Ectodermal cell (in vitro differentiated cells): ENCODE results near the gene MEG3.
"Not testable (repeated sequence)": the region's sequence is repeated elsewhere in the genome, so short reads cannot be mapped to it uniquely, and the experiment has no call there.

Source experiments
- H3K27ac ChIP-seq: 2 replicates; pipeline ENCODE4 v1.7.0; 2013; ENCODE audit warnings: mild to moderate bottlenecking, low read depth, low read length; ENCODE audit not compliant: insufficient read depth, poor library complexity, severe bottlenecking
- H3K27me3 ChIP-seq: 2 replicates; pipeline ENCODE4 v1.7.0; 2013; ENCODE audit warnings: mild to moderate bottlenecking, low read length; ENCODE audit not compliant: insufficient read depth, control insufficient read depth, poor library complexity, severe bottlenecking
- H3K36me3 ChIP-seq: one replicate; pipeline ENCODE4 v1.7.0; 2013; ENCODE audit warnings: low read length; ENCODE audit not compliant: control insufficient read depth, insufficient read depth
- H3K4me1 ChIP-seq: one replicate; pipeline ENCODE4 v1.7.0; 2013; ENCODE audit warnings: low read length; ENCODE audit not compliant: control insufficient read depth, insufficient read depth
- H3K4me3 ChIP-seq: 2 replicates; pipeline ENCODE4 v1.7.0; 2013; ENCODE audit warnings: low read depth, low read length, control low read depth; ENCODE audit not compliant: insufficient read depth
- H3K9me3 ChIP-seq: 2 replicates; pipeline ENCODE4 v1.7.0; 2013; ENCODE audit warnings: mild to moderate bottlenecking, low read length, moderate library complexity; ENCODE audit not compliant: control insufficient read depth
- WGBS, 2 experiments: methylation state at CpG; one replicate each; pipeline ENCODE4 v1.1.7; 2013; ENCODE audit warnings: missing lambda C conversion rate in 2 of 2; 5-methylcytosine and 5-hydroxymethylcytosine counted together

Gene MEG3

GRCh38 chr14:100813291-100813690 is 12.6 kb upstream of the MEG3 start:
- Histone ChIP-seq H3K27me3 (no peaks in the 10 kb centered on the region), H3K36me3 (peaks cover 3% of the 10 kb centered on the region), H3K4me3 (no peak overlapping the region), H3K9me3 (no peaks in the 10 kb centered on the region), H3K27ac (no peak overlapping the region), H3K4me1 (no peaks in the 10 kb centered on the region)
- 94 to 96% methylated on average over 10 of the region's 10 CpGs for WGBS, 2 experiments

- Histone ChIP-seq H3K4me3 (no peak overlapping the region), H3K4me1 (no peaks in the 10 kb centered on the region), H3K27ac (no peak overlapping the region), H3K36me3 (no peaks in the 10 kb centered on the region), H3K27me3 (no peaks in the 10 kb centered on the region), H3K9me3 (no peaks in the 10 kb centered on the region)
- WGBS, 2 experiments = 89 to 90% methylated on average over 15 of the region's 15 CpGs
Observed at GRCh38 chr14:100815478-100816285, 10.2 kb upstream of the MEG3 start.

GRCh38 chr14:100816286-100816949 is 9.5 kb upstream of the MEG3 start:
- no peaks in the 10 kb centered on the region for H3K27me3 ChIP-seq
- WGBS, 2 experiments = 85 to 88% methylated on average over 5 of the region's 5 CpGs
- H3K4me1 ChIP-seq = peaks cover 4% of the 10 kb centered on the region
- H3K4me3 ChIP-seq = no peak overlapping the region
- no peak overlapping the region for H3K27ac ChIP-seq
- H3K36me3 ChIP-seq = no peaks in the 10 kb centered on the region
- no peaks in the 10 kb centered on the region for H3K9me3 ChIP-seq

DNA sequence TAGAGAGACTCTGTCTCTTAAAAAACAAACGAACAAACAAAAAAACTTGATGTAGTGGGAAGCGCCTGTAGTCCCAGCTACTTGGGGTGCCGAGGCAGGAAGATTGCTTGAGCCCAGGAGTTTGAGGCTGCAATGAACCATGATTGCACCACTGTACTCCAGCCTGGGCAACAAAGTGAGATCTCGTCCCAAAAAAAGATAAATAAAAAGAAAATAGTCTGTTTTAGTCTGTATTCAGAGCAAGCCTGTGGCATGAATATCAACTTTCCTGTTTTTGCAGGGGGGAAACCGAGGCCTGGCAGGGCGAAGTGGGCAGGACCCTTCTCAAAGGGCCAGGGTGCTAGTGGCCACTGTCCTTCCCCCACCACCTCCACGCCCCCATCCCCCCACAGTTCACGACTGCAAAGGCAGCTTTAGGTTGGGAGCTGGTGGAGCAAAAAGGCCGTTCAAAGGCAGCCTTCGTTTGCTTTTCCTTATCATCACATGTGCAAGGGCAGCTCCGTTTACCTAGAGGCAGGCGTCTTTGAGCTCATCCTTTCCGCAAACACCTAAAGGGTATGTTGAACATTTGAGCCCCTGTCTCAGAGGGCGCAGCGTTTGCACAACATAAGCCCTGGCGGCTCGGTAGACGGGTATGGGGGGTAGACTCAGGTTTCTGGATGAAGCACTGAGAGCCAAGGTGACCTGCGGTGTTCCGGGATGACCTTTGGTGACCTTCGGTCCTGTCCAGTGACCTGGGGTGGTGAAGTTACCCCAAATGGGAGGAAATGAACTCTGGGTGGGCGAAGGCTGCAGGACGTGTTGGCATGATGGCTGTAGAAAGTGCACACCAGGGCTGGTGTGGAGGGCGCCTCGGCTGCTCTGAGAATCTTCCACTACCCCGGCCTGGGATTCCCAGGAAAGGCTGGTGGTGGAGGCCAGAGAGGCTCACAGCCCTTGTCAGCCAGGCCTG is 8.7 kb upstream of the MEG3 start:
- H3K4me1 ChIP-seq = peaks cover 4% of the 10 kb centered on the region
- H3K27me3 ChIP-seq = no peaks in the 10 kb centered on the region
- H3K36me3 ChIP-seq = no peaks in the 10 kb centered on the region
- H3K27ac ChIP-seq = no peak overlapping the region
- H3K4me3 ChIP-seq = no peak overlapping the region
- WGBS, 2 experiments = 91 to 93% methylated on average over 26 of the region's 26 CpGs
- no peaks in the 10 kb centered on the region for H3K9me3 ChIP-seq

DNA sequence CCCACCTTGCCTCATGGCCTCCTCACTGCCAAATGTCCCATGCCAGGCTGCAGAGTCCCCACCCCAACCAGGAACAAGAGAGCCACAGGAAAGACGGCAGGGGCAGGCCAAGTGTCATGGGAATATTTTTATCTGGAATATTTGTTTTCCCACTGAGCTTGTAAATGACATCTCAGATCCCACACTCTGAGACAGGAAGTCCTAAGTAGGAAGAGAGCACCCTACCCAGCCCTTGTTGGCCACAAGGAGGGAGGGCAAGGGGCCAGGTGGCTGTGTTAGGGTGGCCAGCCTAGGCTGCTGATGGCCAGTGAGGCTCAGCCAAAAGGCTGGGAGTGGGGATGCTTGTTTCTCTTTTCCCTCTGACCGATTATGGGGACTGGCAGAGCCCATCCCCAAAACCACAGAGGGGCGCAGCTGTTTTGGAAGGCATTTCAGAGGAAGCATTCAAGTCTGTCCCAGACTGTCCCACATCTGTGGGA is 7.7 kb upstream of the MEG3 start:
- Histone ChIP-seq H3K27me3 (no peaks in the 10 kb centered on the region), H3K36me3 (no peaks in the 10 kb centered on the region), H3K4me3 (no peak overlapping the region), H3K27ac (no peak overlapping the region), H3K4me1 (peaks cover 7% of the 10 kb centered on the region), H3K9me3 (no peaks in the 10 kb centered on the region)
- WGBS, 2 experiments = 85 to 89% methylated on average over 3 of the region's 3 CpGs

GRCh38 chr14:100818923-100819322 is 7.0 kb upstream of the MEG3 start:
- H3K4me3 ChIP-seq, H3K27me3 ChIP-seq, H3K9me3 ChIP-seq, H3K27ac ChIP-seq, H3K36me3 ChIP-seq: not testable (repeated sequence)
- H3K4me1 ChIP-seq = peaks cover 12% of the 10 kb centered on the region
- 91 to 96% methylated on average over 7 to 8 of the region's 10 CpGs for whole genome bisulfite sequencing, 2 experiments

GRCh38 chr14:100819453-100819828 is 6.5 kb upstream of the MEG3 start:
- 93 to 98% methylated on average over 1 of the region's 1 CpG for WGBS, 2 experiments
- Histone ChIP-seq H3K9me3 (no peaks in the 10 kb centered on the region), H3K4me1 (peaks cover 12% of the 10 kb centered on the region), H3K27ac (no peak overlapping the region), H3K27me3 (no peaks in the 10 kb centered on the region), H3K4me3 (no peak overlapping the region), H3K36me3 (no peaks in the 10 kb centered on the region)

GRCh38 chr14:100819829-100820475 is 6.0 kb upstream of the MEG3 start:
- Histone ChIP-seq H3K36me3 (no peaks in the 10 kb centered on the region), H3K27me3 (no peaks in the 10 kb centered on the region), H3K27ac (no peak overlapping the region), H3K4me1 (peaks cover 12% of the 10 kb centered on the region), H3K9me3 (no peaks in the 10 kb centered on the region), H3K4me3 (no peak overlapping the region)
- 94 to 96% methylated on average over 22 of the region's 22 CpGs for WGBS, 2 experiments

GRCh38 chr14:100820957-100821356 is 5.0 kb upstream of the MEG3 start:
- peaks cover 12% of the 10 kb centered on the region for H3K4me1 ChIP-seq
- no peaks in the 10 kb centered on the region for H3K36me3 ChIP-seq
- H3K27ac ChIP-seq = no peak overlapping the region
- no peaks in the 10 kb centered on the region for H3K9me3 ChIP-seq
- 86 to 90% methylated on average over 4 of the region's 4 CpGs for WGBS, 2 experiments
- no peak overlapping the region for H3K4me3 ChIP-seq
- no peaks in the 10 kb centered on the region for H3K27me3 ChIP-seq
